HepG2 (cell line): ENCODE data around the gene ITGB1. TPM values are rescaled to one million over a fixed set of nuclear protein-coding genes. Genes with fewer than 3 reads are reported as not detected.
A peak's percentile ranks its signal among the peaks of the same experiment; 100 is the strongest.

Source experiments
- ARHGAP35 ChIP-seq: sonication (generic); formaldehyde crosslinking; IDR thresholded peaks from 2 replicates; pipeline ENCODE4 v1.9.0; 2022; ENCODE audit warnings: mild to moderate bottlenecking, inconsistent platforms, moderate library complexity, missing genetic modification reagents, borderline replicate concordance
- CREM ChIP-seq, 2 experiments: sonication (generic) in 1 of 2; formaldehyde crosslinking in 1 of 2; IDR thresholded peaks; 2 replicates each; pipeline versions ENCODE4 v1.4.0 to v1.6.1; 2016 to 2020; ENCODE audit warnings: antibody characterized with exemption in 1 of 2, mild to moderate bottlenecking in 1 of 2, missing genetic modification reagents in 1 of 2
- EP300 ChIP-seq, 3 experiments: sonication (generic) in 1 of 3; formaldehyde crosslinking in 1 of 3; IDR thresholded peaks; 2 replicates each; pipeline versions ENCODE4 v1.5.1 to v1.6.1; 2011 to 2020; ENCODE audit warnings: low read depth in 2 of 3, low read length in 2 of 3, borderline replicate concordance in 1 of 3, improper control_type of control experiment in 1 of 3, mild to moderate bottlenecking in 1 of 3, missing genetic modification reagents in 1 of 3, moderate library complexity in 1 of 3
- HOXA9 ChIP-seq: sonication (generic); formaldehyde crosslinking; IDR thresholded peaks from 2 replicates; pipeline ENCODE4 v1.8.1; 2022; ENCODE audit warnings: missing genetic modification reagents, mild to moderate bottlenecking, moderate library complexity, borderline replicate concordance
- NFYC ChIP-seq: IDR thresholded peaks from 2 replicates; pipeline ENCODE4 v1.6.1; 2016; ENCODE audit warnings: missing genetic modification reagents, missing compliant biosample characterization
- PBX3 ChIP-seq: sonication (generic); formaldehyde crosslinking; IDR thresholded peaks from 2 replicates; pipeline ENCODE4 v1.8.1; 2023; ENCODE audit warnings: missing genetic modification reagents, inconsistent platforms, borderline replicate concordance
- PLRG1 ChIP-seq: fragments of 450-650 bp; conservative IDR thresholded peaks from 2 replicates; pipeline ENCODE4 v1.6.1; 2016
- PRDM10 ChIP-seq: sonication (generic); formaldehyde crosslinking; IDR thresholded peaks from 2 replicates; pipeline ENCODE4 v1.4.0; 2020; ENCODE audit warnings: low read depth, missing genetic modification reagents
- RNF2 ChIP-seq: fragments of 450-650 bp; conservative IDR thresholded peaks from 2 replicates; pipeline ENCODE4 v1.6.1; 2016; ENCODE audit warnings: low read depth
- TBL1XR1 ChIP-seq: fragments of 150-350 bp; IDR thresholded peaks from 2 replicates; pipeline ENCODE4 v1.6.1; 2014; ENCODE audit warnings: borderline replicate concordance, low read length; ENCODE audit not compliant: partially characterized antibody
- TBX2 ChIP-seq: sonication (generic); formaldehyde crosslinking; IDR thresholded peaks from 2 replicates; pipeline ENCODE4 v1.5.0; 2020; ENCODE audit warnings: missing genetic modification reagents, mild to moderate bottlenecking, borderline replicate concordance
- ZBTB4 ChIP-seq: sonication (generic); formaldehyde crosslinking; IDR thresholded peaks from 2 replicates; pipeline ENCODE4 v1.4.0; 2020; ENCODE audit warnings: missing genetic modification reagents, mild to moderate bottlenecking, borderline replicate concordance
- ZFP37 ChIP-seq: sonication (generic); formaldehyde crosslinking; IDR thresholded peaks from 2 replicates; pipeline ENCODE4 v1.4.0; 2020; ENCODE audit warnings: missing genetic modification reagents, borderline replicate concordance
- ZNF430 ChIP-seq: sonication (generic); formaldehyde crosslinking; IDR thresholded peaks from 2 replicates; pipeline ENCODE4 v1.9.0; 2021; ENCODE audit warnings: mild to moderate bottlenecking, missing genetic modification reagents
- ZNF639 ChIP-seq: conservative IDR thresholded peaks from 2 replicates; pipeline ENCODE4 v1.6.1; 2018; ENCODE audit warnings: missing genetic modification reagents
- ZNF761 ChIP-seq: sonication (generic); formaldehyde crosslinking; conservative IDR thresholded peaks from 2 replicates; pipeline ENCODE4 v1.4.0; 2020; ENCODE audit warnings: mild to moderate bottlenecking, missing genetic modification reagents
- polyA plus RNA-seq, 8 experiments: library from polyadenylated mRNA; depleted of rRNA in 3 of 8; stranded (reverse) in 7 of 8; unstranded in 1 of 8; fragments of >200 nt; fragmentation: Illumina TruSeq in 4 of 8; extraction: Trizol in 4 of 8; gene quantifications; 2 replicates each; pipeline versions ENCODE4 v1.2.1 to v1.2.3, GENCODE V29; 2011 to 2016; ENCODE audit warnings: low read depth in 4 of 8, missing spikeins in 1 of 8, mixed read lengths in 1 of 8; ENCODE audit not compliant: insufficient read depth in 1 of 8
- total RNA-seq, 5 experiments: library from RNA; depleted of rRNA; stranded (reverse); fragments of >200 nt; fragmentation: Illumina TruSeq; extraction: Trizol; gene quantifications; 2 replicates each; pipeline ENCODE4 v1.2.3, GENCODE V29; 2016; ENCODE audit warnings: low read depth in 1 of 5

Gene ITGB1
- total and polyA plus RNA-seq, 2 of the 13 experiments (the other 11 are each of a cell fraction or from before 2014, with no cell fraction given) = 190 to 204 TPM

GRCh38 chr10:32948451-32948850 lies 9.6 kb downstream of the ITGB1 start (continued):
- TF ChIP-seq HOXA9 = no peak
- TF ChIP-seq ZNF430 (CRISPR knock-in tag) = no peak
- TF ChIP-seq ZFP37 (CRISPR knock-in tag) = no peak
- TF ChIP-seq RNF2 = no peak
- no peak for TF ChIP-seq PLRG1
- no peak for TF ChIP-seq PRDM10 (CRISPR knock-in tag)
- TF ChIP-seq PBX3 (CRISPR knock-in tag) = no peak
- peak; percentile 70; the same call in 1 of the 2 replicates for TF ChIP-seq CREM (IDR thresholded peaks at IDR 0.05)
- TF ChIP-seq CREM (CRISPR knock-in tag; IDR thresholded peaks at IDR 0.05) = no peak
- TF ChIP-seq ZNF761 (CRISPR knock-in tag) = no peak
- no peak for TF ChIP-seq NFYC (CRISPR knock-in tag)
- TF ChIP-seq EP300 (IDR thresholded peaks at IDR 0.05; ENCODE audit: low read depth in 2 of 2, low read length in 2 of 2) = peak in 1 of 2 experiments; percentile 79; a peak in 1 of 4 replicates
- TF ChIP-seq EP300 (CRISPR knock-in tag; IDR thresholded peaks at IDR 0.05; ENCODE audit: borderline replicate concordance) = peak; percentile 91
- no peak for TF ChIP-seq ARHGAP35 (CRISPR knock-in tag)
- TF ChIP-seq ZNF639 (CRISPR knock-in tag) = no peak
- TF ChIP-seq TBX2 = peak; percentile 46; the same call in 1 of the 2 replicates
- TF ChIP-seq ZBTB4 = no peak
- no peak for TF ChIP-seq TBL1XR1
